ENCODE data around the gene TLR7.

Gene TLR7

GRCh38 chrX:12866451-12867377 is at the start of gene TLR7:
Gene TLR7 (plus strand): TSS chrX:12867072. CDS start chrX:12867579, 507 bp downstream.
- DNase-seq (ENCODE audit: low read depth in 2 of 2): no peak

DNA sequence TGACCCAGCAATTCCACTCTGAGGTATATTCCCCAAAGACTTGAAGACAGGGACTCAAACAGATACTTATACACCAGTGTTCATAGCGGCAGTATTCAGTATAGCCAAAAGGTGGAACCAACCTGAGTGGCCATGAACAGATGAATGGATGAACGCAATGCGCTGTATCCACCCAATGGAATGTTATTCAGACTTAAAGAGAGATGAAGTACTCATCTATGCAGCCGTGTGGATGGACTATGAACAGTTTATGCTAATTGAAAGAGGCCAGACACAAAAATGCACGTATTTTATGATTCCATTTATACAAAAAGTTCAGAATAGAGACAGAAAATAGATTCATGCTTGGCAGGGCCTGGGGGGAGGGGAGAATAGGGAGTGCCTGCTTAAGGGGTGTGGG is 49.3 kb upstream of the TLR7 start:
- no peak for DNase-seq (ENCODE audit: low read depth in 2 of 2)

DNA sequence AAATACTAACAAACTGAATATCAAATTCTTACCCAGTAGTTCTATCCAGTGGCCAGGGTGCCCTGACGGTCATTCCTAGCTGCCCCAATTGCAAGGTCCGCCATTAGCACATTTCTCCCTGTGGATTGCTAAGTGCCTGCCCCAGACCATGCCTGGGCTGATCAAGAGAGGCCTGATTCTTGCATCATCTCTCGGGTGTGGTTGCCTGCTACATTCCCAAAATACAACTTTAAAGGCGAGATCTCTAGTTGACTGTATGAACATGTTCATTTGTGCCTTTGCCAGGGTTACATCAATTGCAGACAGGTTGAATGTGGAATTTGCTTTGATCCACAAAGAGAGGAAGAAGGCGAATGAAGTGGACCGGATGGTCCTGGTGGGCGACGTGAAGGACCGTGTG is 47.6 kb upstream of the TLR7 start:
- no peak for DNase-seq (ENCODE audit: low read depth in 2 of 2)

- DNase-seq (ENCODE audit: low read depth in 2 of 2): no peak
Measured at GRCh38 chrX:12820737-12821136, 46.1 kb upstream of the TLR7 start.

DNA sequence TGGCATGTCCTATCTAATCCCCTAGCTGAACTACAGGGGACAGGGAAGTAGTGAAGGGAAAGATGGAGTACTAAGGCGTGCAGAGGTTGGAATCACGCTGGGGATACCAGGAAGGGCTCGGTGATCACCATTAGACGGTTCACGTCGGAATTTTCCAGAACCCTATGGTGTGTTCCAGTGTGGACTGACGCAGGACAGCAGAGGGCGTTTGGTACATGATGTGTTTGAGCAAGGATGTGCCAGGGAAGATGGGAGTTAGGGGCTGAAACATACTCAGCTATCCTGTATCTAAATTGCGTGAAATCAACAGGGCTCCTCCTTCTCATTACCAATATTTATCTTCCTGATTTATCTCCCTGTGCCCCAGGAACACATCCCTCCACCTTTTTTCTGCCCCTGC is 41.9 kb upstream of the TLR7 start:
- DNase-seq (ENCODE audit: low read depth in 2 of 2): no peak

DNA sequence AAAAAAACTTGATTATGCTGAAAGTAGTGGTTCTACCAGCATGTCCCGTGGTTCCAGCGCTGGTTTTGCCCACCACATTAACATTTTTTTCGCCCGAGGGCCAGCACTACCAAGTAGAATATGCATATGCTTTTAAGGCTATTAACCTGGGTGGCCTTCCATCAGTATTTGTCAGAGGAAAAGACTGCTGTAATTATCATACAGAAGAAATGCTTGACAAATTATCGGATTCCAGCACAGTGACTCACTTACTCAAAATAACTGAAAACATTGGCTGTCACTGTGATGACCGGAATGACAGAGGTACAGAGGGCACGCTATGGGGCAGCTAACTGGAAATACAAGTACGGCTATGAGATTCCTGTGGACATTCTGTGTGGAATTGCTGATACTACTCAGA is 41.1 kb upstream of the TLR7 start:
- no peak for DNase-seq (ENCODE audit: low read depth in 2 of 2)

DNA sequence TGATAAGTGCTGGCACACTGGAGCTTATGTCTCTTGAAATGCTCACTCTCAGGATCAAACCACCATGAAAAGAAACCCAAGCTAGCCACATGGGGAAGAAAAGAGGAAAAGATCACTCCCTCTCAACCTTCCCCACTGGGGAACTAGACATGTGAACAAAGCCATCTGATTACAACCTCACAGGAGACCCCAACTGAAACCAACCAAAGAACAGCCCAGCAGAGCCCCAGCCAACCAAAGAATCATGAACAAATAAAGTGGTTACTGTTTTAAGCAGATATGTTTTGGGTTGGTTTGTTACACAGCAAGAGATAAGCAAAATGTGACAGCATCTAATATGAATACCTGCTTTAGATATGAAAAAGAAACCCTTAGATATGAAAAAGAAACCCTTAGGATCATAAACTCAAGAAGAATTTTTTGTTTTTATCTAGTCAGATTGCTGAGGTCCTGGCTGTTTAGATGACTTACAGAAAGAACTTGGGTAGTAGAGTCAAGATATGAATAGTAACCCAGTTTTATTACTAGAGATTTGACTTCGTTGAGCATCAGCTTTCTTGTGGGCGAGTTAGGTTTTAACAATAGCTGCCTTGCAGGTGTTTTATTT is 23.7 kb upstream of the TLR7 start:
- no peak for DNase-seq (ENCODE audit: low read depth in 2 of 2)

GRCh38 chrX:12843668-12844279 is 23.1 kb upstream of the TLR7 start:
- DNase-seq (ENCODE audit: low read depth in 2 of 2): no peak

DNA sequence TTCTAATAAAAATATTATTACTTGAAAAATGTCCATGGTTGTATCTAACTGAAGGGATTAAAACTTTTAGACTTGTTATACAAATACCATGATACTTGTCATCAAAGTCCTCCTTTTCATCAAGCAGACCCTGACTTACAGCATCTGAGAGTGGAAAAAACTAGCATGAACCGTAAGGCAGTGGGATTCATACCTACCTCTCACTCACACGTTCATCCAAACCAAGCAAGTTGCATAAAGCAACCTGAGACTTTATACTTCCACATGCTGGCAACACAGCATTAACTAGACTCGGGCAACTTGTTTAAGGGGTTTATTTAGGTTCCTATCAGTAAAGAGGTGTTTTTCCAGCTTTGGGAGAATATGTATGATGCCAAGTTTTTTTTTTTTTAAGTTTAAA is 22.6 kb upstream of the TLR7 start:
- no peak for DNase-seq (ENCODE audit: low read depth in 2 of 2)

- no peak for DNase-seq (ENCODE audit: low read depth in 2 of 2)
Measured at GRCh38 chrX:12865359-12865758, 1.5 kb upstream of the TLR7 start.

- no peak for DNase-seq (ENCODE audit: low read depth in 2 of 2)
Measured at GRCh38 chrX:12867685-12868084, 813 bp downstream of the TLR7 start.

GRCh38 chrX:12868747-12869146 is 1.9 kb downstream of the TLR7 start:
- DNase-seq (ENCODE audit: low read depth in 2 of 2): no peak

- DNase-seq (ENCODE audit: low read depth in 2 of 2): no peak
Measured at GRCh38 chrX:12871257-12871656, 4.4 kb downstream of the TLR7 start.

- DNase-seq (ENCODE audit: low read depth in 2 of 2): no peak
Measured at GRCh38 chrX:12872741-12873140, 5.9 kb downstream of the TLR7 start.

- no peak for DNase-seq (ENCODE audit: low read depth in 2 of 2)
Measured at GRCh38 chrX:12874581-12874980, 7.7 kb downstream of the TLR7 start.

DNA sequence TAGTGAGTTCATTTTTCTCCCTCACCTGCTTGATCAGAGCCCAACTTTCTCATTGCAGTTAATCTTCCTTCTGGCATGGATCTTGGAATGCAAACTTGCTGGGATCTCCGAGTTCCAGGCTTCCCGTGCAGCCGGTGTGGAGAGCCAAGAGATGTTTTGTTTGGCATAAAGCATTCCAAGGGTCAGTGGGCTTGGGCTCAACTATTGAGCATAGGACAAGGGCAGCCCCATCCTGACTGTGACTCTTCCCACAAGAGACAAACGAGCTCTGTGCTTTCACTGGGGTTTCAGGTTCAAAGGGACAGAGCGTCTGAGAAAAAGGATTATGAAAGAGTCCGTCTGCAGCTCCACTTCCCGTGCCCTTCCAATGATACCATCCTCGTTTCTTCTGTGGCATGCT is 10.5 kb downstream of the TLR7 start:
- DNase-seq (ENCODE audit: low read depth in 2 of 2): no peak

DNA sequence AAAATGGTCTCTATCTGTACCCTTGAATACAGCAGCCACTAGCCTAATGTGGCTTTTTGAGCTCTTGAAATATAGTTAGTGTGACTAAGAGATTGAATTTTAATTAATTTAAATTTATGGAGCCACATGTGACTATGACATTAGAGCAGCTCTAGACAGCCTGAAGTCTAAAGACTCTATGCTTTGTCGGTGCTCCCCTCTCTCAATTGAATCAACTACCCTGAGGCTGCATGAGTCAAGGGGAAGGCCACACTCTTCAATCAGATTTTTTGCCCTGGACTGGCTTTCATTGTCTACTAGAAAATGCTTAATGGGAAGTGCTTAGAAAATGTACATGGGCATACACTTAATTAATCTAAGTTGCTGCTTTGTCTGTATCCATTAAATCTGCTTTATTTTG is 11.7 kb downstream of the TLR7 start:
- DNase-seq (ENCODE audit: low read depth in 2 of 2): no peak

DNA sequence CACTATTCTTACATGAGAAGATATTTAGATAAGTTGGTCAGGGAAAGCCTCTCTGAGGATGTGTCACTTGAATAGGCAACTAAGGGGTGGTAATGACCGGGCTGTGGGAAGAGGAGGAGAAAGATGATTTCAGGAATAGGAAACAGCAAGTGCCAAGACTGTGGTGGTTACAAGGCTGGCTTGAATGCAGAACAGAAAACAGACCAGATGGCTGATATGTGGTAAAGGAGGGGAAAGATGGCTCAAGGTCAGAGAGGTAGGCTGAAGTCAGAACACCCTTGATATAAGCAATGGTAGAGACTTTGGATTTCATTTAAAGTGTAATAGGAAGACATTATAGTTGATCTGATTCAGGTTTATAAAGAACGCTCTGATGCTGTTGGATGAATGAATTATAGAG is 15.0 kb downstream of the TLR7 start:
- DNase-seq (ENCODE audit: low read depth in 2 of 2): no peak

DNA sequence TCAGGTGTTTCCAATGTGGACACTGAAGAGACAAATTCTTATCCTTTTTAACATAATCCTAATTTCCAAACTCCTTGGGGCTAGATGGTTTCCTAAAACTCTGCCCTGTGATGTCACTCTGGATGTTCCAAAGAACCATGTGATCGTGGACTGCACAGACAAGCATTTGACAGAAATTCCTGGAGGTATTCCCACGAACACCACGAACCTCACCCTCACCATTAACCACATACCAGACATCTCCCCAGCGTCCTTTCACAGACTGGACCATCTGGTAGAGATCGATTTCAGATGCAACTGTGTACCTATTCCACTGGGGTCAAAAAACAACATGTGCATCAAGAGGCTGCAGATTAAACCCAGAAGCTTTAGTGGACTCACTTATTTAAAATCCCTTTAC is 18.6 kb downstream of the TLR7 start:
- DNase-seq (ENCODE audit: low read depth in 2 of 2): no peak

DNA sequence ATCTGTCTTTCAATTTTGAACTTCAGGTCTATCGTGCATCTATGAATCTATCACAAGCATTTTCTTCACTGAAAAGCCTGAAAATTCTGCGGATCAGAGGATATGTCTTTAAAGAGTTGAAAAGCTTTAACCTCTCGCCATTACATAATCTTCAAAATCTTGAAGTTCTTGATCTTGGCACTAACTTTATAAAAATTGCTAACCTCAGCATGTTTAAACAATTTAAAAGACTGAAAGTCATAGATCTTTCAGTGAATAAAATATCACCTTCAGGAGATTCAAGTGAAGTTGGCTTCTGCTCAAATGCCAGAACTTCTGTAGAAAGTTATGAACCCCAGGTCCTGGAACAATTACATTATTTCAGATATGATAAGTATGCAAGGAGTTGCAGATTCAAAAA is 19.7 kb downstream of the TLR7 start:
- no peak for DNase-seq (ENCODE audit: low read depth in 2 of 2)

- DNase-seq (ENCODE audit: low read depth in 2 of 2): no peak
Measured at GRCh38 chrX:12887141-12887540, 20.3 kb downstream of the TLR7 start.

- no peak for DNase-seq (ENCODE audit: low read depth in 2 of 2)
Measured at GRCh38 chrX:12887767-12888166, 20.9 kb downstream of the TLR7 start.

- DNase-seq (ENCODE audit: low read depth in 2 of 2): no peak
Measured at GRCh38 chrX:12890467-12890866, 23.6 kb downstream of the TLR7 start.
